ENCODE results near the gene SPRR2B. TPM values are rescaled to one million over a fixed set of nuclear protein-coding genes. Genes with fewer than 3 reads are reported as not detected.

The SPRR2B gene
- total and polyA plus RNA-seq, 9 of the 15 experiments (the other 6 are each of a cell fraction or from before 2014, with no cell fraction given), result not detected

- TF ChIP-seq FUS (optimal IDR thresholded peaks at IDR 0.05; ENCODE audit: low read depth, low read length) (no peak), ETV6 (IDR thresholded peaks at IDR 0.05; ENCODE audit: borderline replicate concordance in 1 of 2, low read depth in 2 of 2, low read length in 1 of 2) (no peak), ETV6 (CRISPR knock-in tag; IDR thresholded peaks at IDR 0.05; ENCODE audit: borderline replicate concordance) (no peak), POLR2AphosphoS2 (IDR thresholded peaks at IDR 0.05; ENCODE audit: low read length) (no peak), ZSCAN29 (IDR thresholded peaks at IDR 0.05) (no peak), RFX7 (CRISPR knock-in tag; IDR thresholded peaks at IDR 0.05) (no peak), NR2F6 (CRISPR knock-in tag; IDR thresholded peaks at IDR 0.05) (no peak), MTF1 (CRISPR knock-in tag; IDR thresholded peaks at IDR 0.05; ENCODE audit: borderline replicate concordance) (no peak), GATAD2A (IDR thresholded peaks at IDR 0.05) (no peak), PCBP2 (IDR thresholded peaks at IDR 0.05; ENCODE audit: low read depth, low read length, poor library complexity, severe bottlenecking) (no peak), KDM2B (CRISPR knock-in tag; IDR thresholded peaks at IDR 0.05) (no peak), FOSL1 (tag; conservative IDR thresholded peaks at IDR 0.05) (peak; percentile 96), ADNP (tag; IDR thresholded peaks at IDR 0.05) (no peak), ZNF699 (CRISPR knock-in tag; IDR thresholded peaks at IDR 0.05; ENCODE audit: insufficient replicate concordance) (no peak), ZNF668 (CRISPR knock-in tag; IDR thresholded peaks at IDR 0.05) (no peak), ZFPM2 (CRISPR knock-in tag; IDR thresholded peaks at IDR 0.05) (no peak), SOX6 (IDR thresholded peaks at IDR 0.05) (peak; percentile 80), ZNF143 (CRISPR knock-in tag; IDR thresholded peaks at IDR 0.05) (no peak), TRIM28 (IDR thresholded peaks at IDR 0.05) (no peak), LARP7 (IDR thresholded peaks at IDR 0.05) (no peak), RREB1 (CRISPR knock-in tag; IDR thresholded peaks at IDR 0.05) (no peak), NELFE (IDR thresholded peaks at IDR 0.05; ENCODE audit: insufficient read depth, insufficient read length) (no peak), NCOA6 (IDR thresholded peaks at IDR 0.05) (no peak)
- TF ChIP-seq, protein P1, sequence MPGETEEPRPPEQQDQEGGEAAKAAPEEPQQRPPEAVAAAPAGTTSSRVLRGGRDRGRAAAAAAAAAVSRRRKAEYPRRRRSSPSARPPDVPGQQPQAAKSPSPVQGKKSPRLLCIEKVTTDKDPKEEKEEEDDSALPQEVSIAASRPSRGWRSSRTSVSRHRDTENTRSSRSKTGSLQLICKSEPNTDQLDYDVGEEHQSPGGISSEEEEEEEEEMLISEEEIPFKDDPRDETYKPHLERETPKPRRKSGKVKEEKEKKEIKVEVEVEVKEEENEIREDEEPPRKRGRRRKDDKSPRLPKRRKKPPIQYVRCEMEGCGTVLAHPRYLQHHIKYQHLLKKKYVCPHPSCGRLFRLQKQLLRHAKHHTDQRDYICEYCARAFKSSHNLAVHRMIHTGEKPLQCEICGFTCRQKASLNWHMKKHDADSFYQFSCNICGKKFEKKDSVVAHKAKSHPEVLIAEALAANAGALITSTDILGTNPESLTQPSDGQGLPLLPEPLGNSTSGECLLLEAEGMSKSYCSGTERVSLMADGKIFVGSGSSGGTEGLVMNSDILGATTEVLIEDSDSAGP (CRISPR knock-in tag; IDR thresholded peaks at IDR 0.05), result no peak
Measured at GRCh38 chr1:153040950-153041631, 30.3 kb downstream of the SPRR2B start, which contains the start of gene SPRR2D (continued).
